GM21825 (cell line): Measurements from ENCODE around the gene TSPY3.
"Not testable (repeated sequence)": the region's sequence is repeated elsewhere in the genome, so short reads cannot be mapped to it uniquely, and the experiment has no call there.

Source experiments
- ATAC-seq: cut with Tn5 transposase; IDR thresholded peaks from one replicate; pipeline ENCODE4 v1.9.1; 2021; ENCODE audit warnings: mild to moderate bottlenecking, moderate library complexity; ENCODE audit not compliant: unreplicated experiment

The TSPY3 gene

GRCh38 chrY:9398121-9398520 lies at the start of gene TSPY3:
Gene TSPY3, plus strand, starts transcription at chrY:9398421. Its CDS starts 46 bp downstream, at chrY:9398467.
- not testable (repeated sequence) for ATAC-seq

GRCh38 chrY:9357497-9357896 lies 40.7 kb upstream of the TSPY3 start, which contains the start of gene TSPY8:
Gene TSPY8, plus strand, starts transcription at chrY:9357797. Its CDS starts 46 bp downstream, at chrY:9357843.
- ATAC-seq: not testable (repeated sequence)

- not testable (repeated sequence) for ATAC-seq
Measured at GRCh38 chrY:9396527-9396926, 1.7 kb upstream of the TSPY3 start.
